Measurements from ENCODE around the gene RAB37. TPM values are rescaled to one million over a fixed set of nuclear protein-coding genes. Genes with fewer than 3 reads are reported as not detected.

The RAB37 gene
- total and polyA plus RNA-seq, 10 donors, result 16.6 to 37.6 (median 24.0) TPM

- 8 to 13% (median 10%) methylated on average over 13 to 16 of the region's 16 CpGs for WGBS, 5 donors
- no peak for TF ChIP-seq POLR2A (IDR thresholded peaks at IDR 0.05)
- TF ChIP-seq CTCF (IDR thresholded peaks at IDR 0.05 in 8 of 11, conservative IDR thresholded peaks at IDR 0.05 in 3 of 11), result no peak
- TF ChIP-seq POLR2AphosphoS5 (IDR thresholded peaks at IDR 0.05), result peak; percentile 90 to 91 (median 91)
- Histone ChIP-seq H3K4me1 (peaks cover 37 to 83% (median 78%) of the 10 kb centered on the region in 6 donors), H3K9me3 (no peaks in the 10 kb centered on the region), H3K4me3 (peak overlapping the region; percentile 37 to 86 (median 57)), H3K27me3 (replicated peaks in 1 of 7) (peaks cover 0 to 39% (median 0%) of the 10 kb centered on the region in 7 donors), H3K36me3 (no peaks in the 10 kb centered on the region), H3K27ac (peak overlapping the region; percentile 66 to 94 (median 86))
- intact Hi-C loops (cut with DNase I; ENCODE audit: low total_unique reads), result no loop called here
- peak; percentile 95 for DNase-seq
These were observed 1.3 kb downstream of the RAB37 start for GRCh38 chr17:74738051-74738996.

- intact Hi-C loops (cut with DNase I; ENCODE audit: low total_unique reads), result no loop called here
These were observed 2.3 kb downstream of the RAB37 start for GRCh38 chr17:74739227-74739831.

GRCh38 chr17:74740173-74740572 is 3.1 kb downstream of the RAB37 start:
- no peaks in the 10 kb centered on the region for H3K36me3 ChIP-seq
- peaks cover 0 to 39% (median 0%) of the 10 kb centered on the region in 7 donors for H3K27me3 ChIP-seq (replicated peaks in 1 of 7)
- WGBS, 5 donors, result 39 to 82% (median 60%) methylated on average over 6 of the region's 6 CpGs
- H3K9me3 ChIP-seq, result no peaks in the 10 kb centered on the region
- peak; percentile 66 for DNase-seq
- peaks cover 51 to 100% (median 94%) of the 10 kb centered on the region in 6 donors for H3K4me1 ChIP-seq
- peak overlapping the region in 1 of 8 donors; percentile 11 for H3K4me3 ChIP-seq
- intact Hi-C loops (cut with DNase I; ENCODE audit: low total_unique reads), result loop anchor here (5.0 kb wide), 2 partner anchors 42 to 127 kb away; no protein-coding TSS in a partner anchor
- H3K27ac ChIP-seq, result peak overlapping the region in 6 of 8 donors; percentile 82 to 94 (median 88)
- TF ChIP-seq POLR2AphosphoS5 (IDR thresholded peaks at IDR 0.05) (no peak), CTCF (IDR thresholded peaks at IDR 0.05 in 8 of 11, conservative IDR thresholded peaks at IDR 0.05 in 3 of 11) (no peak), POLR2A (IDR thresholded peaks at IDR 0.05) (no peak)

More at GRCh38 chr17:74739227-74739831, 2.3 kb downstream of the RAB37 start:
- DNase-seq, result peak; percentile 83
- 50 to 66% (median 57%) methylated on average over 12 of the region's 12 CpGs for WGBS, 5 donors
- TF ChIP-seq POLR2AphosphoS5 (IDR thresholded peaks at IDR 0.05) (no peak), POLR2A (IDR thresholded peaks at IDR 0.05) (no peak), CTCF (IDR thresholded peaks at IDR 0.05 in 8 of 11, conservative IDR thresholded peaks at IDR 0.05 in 3 of 11) (no peak)
- H3K27me3 ChIP-seq (replicated peaks in 1 of 7), result peaks cover 0 to 39% (median 0%) of the 10 kb centered on the region in 7 donors
- H3K4me1 ChIP-seq, result peaks cover 43 to 93% (median 88%) of the 10 kb centered on the region in 6 donors
- H3K9me3 ChIP-seq, result no peaks in the 10 kb centered on the region
- H3K36me3 ChIP-seq, result no peaks in the 10 kb centered on the region
- H3K4me3 ChIP-seq, result peak overlapping the region in 2 of 8 donors; percentile 62 to 86
- peak overlapping the region in 7 of 8 donors; percentile 75 to 94 (median 87) for H3K27ac ChIP-seq

Measured in spleen (tissue), 11 donors.